SK-N-SH (cell line): Measurements from ENCODE around the gene RCSD1. TPM values are rescaled to one million over a fixed set of nuclear protein-coding genes. Genes with fewer than 3 reads are reported as not detected.

Experiments
- CTCF ChIA-PET: fragments of 300-600, 350-600 bp; formaldehyde crosslinking; extraction: SDS; loops from one replicate; lab custom pipeline; 2021; lab: Yijun Ruan, JAX
- POLR2A ChIA-PET: fragments of 350-600 bp; sonication (Branson Sonifier 250); formaldehyde crosslinking; extraction: SDS; loops from one replicate; lab custom pipeline; 2020; ENCODE audit warnings: antibody characterized with exemption, inconsistent platforms; lab: Yijun Ruan, JAX
- DNase-seq: peaks from one replicate; pipeline ENCODE4 v3.0.0; 2012
- H2AFZ ChIP-seq: fragments of 200-600 bp; sonication (generic); 2 replicates; pipeline ENCODE4 v1.8.1; 2016; ENCODE audit warnings: antibody characterized with exemption, mild to moderate bottlenecking, low read depth
- H3F3A ChIP-seq: fragments of 200-600 bp; sonication (generic); replicated peaks from 2 replicates; pipeline ENCODE3; 2016; ENCODE audit warnings: antibody characterized with exemption, mild to moderate bottlenecking; ENCODE audit not compliant: insufficient read depth
- H3K27ac ChIP-seq, 2 experiments: fragments of 200-500 bp in 1 of 2; fragments of 200-600 bp in 1 of 2; sonication (Bioruptor generic) in 1 of 2; sonication (generic), shearing (Covaris generic) in 1 of 2; 2 replicates each; pipeline versions ENCODE4 v1.5.1 to v1.6.1; 2014 to 2016; ENCODE audit warnings: low read depth in 2 of 2, inconsistent platforms in 1 of 2, low read length in 1 of 2, mild to moderate bottlenecking in 1 of 2, mixed read lengths in 1 of 2
- H3K27me3 ChIP-seq: fragments of 200-600 bp; sonication (generic), shearing (Covaris generic); 2 replicates; pipeline ENCODE4 v1.6.1; 2016; ENCODE audit warnings: mixed run types; ENCODE audit not compliant: insufficient read depth
- H3K36me3 ChIP-seq, 2 experiments: fragments of 200-500 bp in 1 of 2; fragments of 200-600 bp in 1 of 2; sonication (Bioruptor generic) in 1 of 2; sonication (generic) in 1 of 2; replicated peaks in 1 of 2; 2 replicates each; pipeline versions ENCODE3 to v1.5.1; 2014 to 2016; ENCODE audit warnings: low read length in 1 of 2, mild to moderate bottlenecking in 1 of 2; ENCODE audit not compliant: insufficient read depth in 2 of 2, control insufficient read depth in 1 of 2
- H3K4me1 ChIP-seq, 2 experiments: fragments of 200-500 bp in 1 of 2; fragments of 200-600 bp in 1 of 2; sonication (Bioruptor generic) in 1 of 2; sonication (generic), shearing (Covaris generic) in 1 of 2; 2 replicates each; pipeline versions ENCODE4 v1.5.1 to v1.6.1; 2014 to 2016; ENCODE audit warnings: low read depth in 1 of 2, low read length in 1 of 2, mixed run types in 1 of 2; ENCODE audit not compliant: insufficient read depth in 2 of 2, control insufficient read depth in 1 of 2
- H3K4me2 ChIP-seq: fragments of 200-600 bp; sonication (generic), shearing (Covaris generic); 2 replicates; pipeline ENCODE4 v1.6.1; 2017; ENCODE audit warnings: mixed run types
- H3K4me3 ChIP-seq, 2 experiments: fragments of 200-500 bp in 1 of 2; fragments of 200-600 bp in 1 of 2; sonication (Bioruptor generic) in 1 of 2; sonication (generic), shearing (Covaris generic) in 1 of 2; 2 replicates each; pipeline versions ENCODE4 v1.5.1 to v1.8.1; 2014 to 2016; ENCODE audit warnings: low read depth in 2 of 2, inconsistent platforms in 1 of 2, low read length in 1 of 2, mild to moderate bottlenecking in 1 of 2, mixed read lengths in 1 of 2, moderate library complexity in 1 of 2
- H3K79me2 ChIP-seq: fragments of 200-600 bp; sonication (generic); 2 replicates; pipeline ENCODE4 v1.8.1; 2017; ENCODE audit warnings: mild to moderate bottlenecking; ENCODE audit not compliant: insufficient read depth
- H3K9ac ChIP-seq: fragments of 200-600 bp; sonication (generic); 2 replicates; pipeline ENCODE4 v1.6.1; 2017; ENCODE audit warnings: mixed run types
- H3K9me2 ChIP-seq: fragments of 200-600 bp; sonication (generic); 2 replicates; pipeline ENCODE4 v1.6.1; 2017; ENCODE audit warnings: mixed run types
- H3K9me3 ChIP-seq: fragments of 200-600 bp; sonication (generic); 2 replicates; pipeline ENCODE4 v1.6.1; 2017; ENCODE audit warnings: mixed run types, mild to moderate bottlenecking, moderate library complexity
- H4K20me1 ChIP-seq: fragments of 200-600 bp; sonication (generic); 2 replicates; pipeline ENCODE4 v1.6.1; 2017; ENCODE audit warnings: mild to moderate bottlenecking, mixed run types; ENCODE audit not compliant: insufficient read depth
- CHD2 ChIP-seq: fragments of 150-350 bp; IDR thresholded peaks from 2 replicates; pipeline ENCODE4 v1.6.1; 2018; ENCODE audit warnings: low read length; ENCODE audit not compliant: partially characterized antibody
- CTCF ChIP-seq: fragments of 200-600 bp; sonication (generic); IDR thresholded peaks from 2 replicates; pipeline ENCODE4 v1.6.1; 2017; ENCODE audit warnings: antibody characterized with exemption, mild to moderate bottlenecking, moderate library complexity
- FOXJ3 ChIP-seq: sonication (generic); formaldehyde crosslinking; IDR thresholded peaks from 2 replicates; pipeline ENCODE4 v1.5.1; 2020; ENCODE audit warnings: mild to moderate bottlenecking, missing genetic modification reagents
- JUND ChIP-seq: IDR thresholded peaks from 2 replicates; pipeline ENCODE4 v1.4.0; 2012
- NFIC ChIP-seq: IDR thresholded peaks from 2 replicates; pipeline ENCODE4 v1.4.0; 2012; ENCODE audit warnings: borderline replicate concordance
- RFX5 ChIP-seq: IDR thresholded peaks from 2 replicates; pipeline ENCODE4 v1.6.1; 2012; ENCODE audit warnings: mild to moderate bottlenecking, improper control_type of control experiment, low read length
- RXRA ChIP-seq: IDR thresholded peaks from 2 replicates; pipeline ENCODE4 v1.4.0; 2012; ENCODE audit warnings: low read depth, mild to moderate bottlenecking, borderline replicate concordance
- SIN3A ChIP-seq: IDR thresholded peaks from 2 replicates; pipeline ENCODE4 v1.6.1; 2012; ENCODE audit warnings: low read depth, mild to moderate bottlenecking, low read length, moderate library complexity, borderline replicate concordance
- TAF1 ChIP-seq: IDR thresholded peaks from 2 replicates; pipeline ENCODE4 v1.6.1; 2012; ENCODE audit warnings: low read depth, mild to moderate bottlenecking, low read length, moderate library complexity, borderline replicate concordance
- USF1 ChIP-seq: IDR thresholded peaks from 2 replicates; pipeline ENCODE4 v1.4.0; 2012; ENCODE audit warnings: low read depth, borderline replicate concordance
- ZBTB33 ChIP-seq: IDR thresholded peaks from 2 replicates; pipeline ENCODE4 v1.4.0; 2012; ENCODE audit warnings: low read depth, borderline replicate concordance
- WGBS: methylation state at CpG from one replicate; pipeline ENCODE4 v1.1.6; 2017; ENCODE audit warnings: low lambda C conversion rate; 5-methylcytosine and 5-hydroxymethylcytosine counted together
- polyA plus RNA-seq, 3 experiments: library from polyadenylated mRNA; depleted of rRNA; stranded (reverse); fragments of >200 nt; gene quantifications; 2 replicates each; pipeline ENCODE4 v1.2.3, GENCODE V29; 2012

Gene RCSD1
- polyA plus RNA-seq, 1 of the 3 experiments (the other 2 are of a cell fraction) = 0.02 TPM

DNA sequence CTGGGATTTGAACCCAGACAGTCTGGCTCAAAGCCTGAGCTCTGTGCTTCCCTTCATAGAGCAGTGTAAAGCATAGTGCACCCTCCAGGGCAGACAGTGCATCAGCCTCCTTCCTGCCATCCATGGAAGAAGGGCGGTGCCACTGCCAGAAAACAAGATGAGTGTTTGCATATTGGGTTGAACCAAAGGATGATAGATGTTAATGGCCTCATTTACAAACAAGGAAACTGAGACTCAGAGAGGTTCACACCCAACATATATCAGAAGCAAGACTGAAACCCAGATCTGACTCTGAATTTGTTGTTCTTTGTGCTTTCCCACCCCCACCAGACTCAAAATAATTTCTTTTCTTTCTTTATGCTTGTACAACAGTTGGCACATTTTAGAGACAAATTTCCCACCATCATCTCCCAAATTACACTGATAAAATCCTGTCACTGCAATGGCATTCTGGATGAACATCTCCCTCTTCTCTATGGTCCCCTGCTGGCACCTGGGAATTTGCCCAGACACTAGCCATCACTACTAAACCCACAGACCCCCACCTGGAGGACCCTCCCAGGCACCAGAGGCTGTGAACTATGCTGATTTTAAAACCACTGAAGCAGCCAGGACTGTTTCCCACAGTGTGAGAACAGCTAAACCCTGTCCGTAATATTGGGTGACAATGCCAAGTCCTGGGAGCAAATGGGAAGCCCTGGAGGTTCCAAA is 46.3 kb downstream of the RCSD1 start:
- H3K27ac ChIP-seq = no peak overlapping the region
- WGBS = 92% methylated on average over 2 of the region's 2 CpGs
- no peaks in the 10 kb centered on the region for H3K79me2 ChIP-seq
- no peaks in the 10 kb centered on the region for H3K9me2 ChIP-seq
- POLR2A ChIA-PET = no interaction called here
- H3F3A ChIP-seq = no peaks in the 10 kb centered on the region
- H3K4me3 ChIP-seq = no peak overlapping the region
- no peaks in the 10 kb centered on the region for H3K9me3 ChIP-seq
- H3K36me3 ChIP-seq = no peaks in the 10 kb centered on the region
- CTCF ChIA-PET = interaction anchor here (1.7 to 2.0 kb wide), 2 partner anchors 11 to 142 kb away, joined by 4 to 12 read pairs; no protein-coding TSS in a partner anchor
- no peak for DNase-seq
- H3K9ac ChIP-seq = no peak overlapping the region
- H4K20me1 ChIP-seq = no peaks in the 10 kb centered on the region
- H3K4me1 ChIP-seq = peaks cover 0 to 8% of the 10 kb centered on the region in 2 experiments; a peak in 1 of 4 replicates
- H3K27me3 ChIP-seq = no peaks in the 10 kb centered on the region; the same call in 1 of the 2 replicates
- TF ChIP-seq NFIC (no peak), CTCF (no peak), CHD2 (no peak), TAF1 (no peak), FOXJ3 (CRISPR knock-in tag) (no peak), RFX5 (no peak), RXRA (no peak), USF1 (no peak), ZBTB33 (no peak), SIN3A (no peak), JUND (no peak)
- H2AFZ ChIP-seq = no peak overlapping the region
- H3K4me2 ChIP-seq = no peak overlapping the region
